ENCODE measurements around the gene IL10RB.

DNA sequence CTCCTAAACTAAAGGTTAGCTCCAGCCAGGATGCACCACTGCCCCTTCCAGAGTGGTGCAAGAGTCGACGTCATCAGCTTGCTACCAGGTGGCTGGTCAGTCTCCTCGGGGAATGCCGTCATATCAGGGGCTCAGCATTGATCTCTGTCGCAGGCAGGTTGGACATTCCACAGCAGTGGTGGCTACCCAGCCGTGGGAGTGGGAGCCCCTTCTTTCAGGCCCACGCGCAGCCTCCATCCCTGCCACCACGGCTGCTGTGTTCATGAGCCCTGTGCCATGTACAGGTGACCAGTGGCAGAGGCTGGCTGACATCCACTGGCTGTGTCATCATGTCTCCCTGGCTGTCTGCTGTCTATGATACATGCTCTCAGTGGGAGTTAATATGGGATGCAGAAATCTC is 25.5 kb downstream of the IL10RB start:
- TF ChIP-seq TAF1 (IDR thresholded peaks at IDR 0.05; ENCODE audit: borderline replicate concordance, low read depth, low read length), result no peak
- TF ChIP-seq, protein P1, sequence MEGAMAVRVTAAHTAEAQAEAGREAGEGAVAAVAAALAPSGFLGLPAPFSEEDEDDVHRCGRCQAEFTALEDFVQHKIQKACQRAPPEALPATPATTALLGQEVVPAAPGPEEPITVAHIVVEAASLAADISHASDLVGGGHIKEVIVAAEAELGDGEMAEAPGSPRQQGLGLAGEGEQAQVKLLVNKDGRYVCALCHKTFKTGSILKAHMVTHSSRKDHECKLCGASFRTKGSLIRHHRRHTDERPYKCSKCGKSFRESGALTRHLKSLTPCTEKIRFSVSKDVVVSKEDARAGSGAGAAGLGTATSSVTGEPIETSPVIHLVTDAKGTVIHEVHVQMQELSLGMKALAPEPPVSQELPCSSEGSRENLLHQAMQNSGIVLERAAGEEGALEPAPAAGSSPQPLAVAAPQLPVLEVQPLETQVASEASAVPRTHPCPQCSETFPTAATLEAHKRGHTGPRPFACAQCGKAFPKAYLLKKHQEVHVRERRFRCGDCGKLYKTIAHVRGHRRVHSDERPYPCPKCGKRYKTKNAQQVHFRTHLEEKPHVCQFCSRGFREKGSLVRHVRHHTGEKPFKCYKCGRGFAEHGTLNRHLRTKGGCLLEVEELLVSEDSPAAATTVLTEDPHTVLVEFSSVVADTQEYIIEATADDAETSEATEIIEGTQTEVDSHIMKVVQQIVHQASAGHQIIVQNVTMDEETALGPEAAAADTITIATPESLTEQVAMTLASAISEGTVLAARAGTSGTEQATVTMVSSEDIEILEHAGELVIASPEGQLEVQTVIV (IDR thresholded peaks at IDR 0.05; ENCODE audit: borderline replicate concordance, partially characterized antibody), result no peak
- no peak for TF ChIP-seq RFX5 (IDR thresholded peaks at IDR 0.05; ENCODE audit: low read depth, low read length)
- no peak for TF ChIP-seq JUNB (IDR thresholded peaks at IDR 0.05)
- no peak for TF ChIP-seq RB1 (IDR thresholded peaks at IDR 0.05; ENCODE audit: borderline replicate concordance)
- no peak for TF ChIP-seq EZH2 (IDR thresholded peaks at IDR 0.05; ENCODE audit: borderline replicate concordance, control insufficient read depth, low read depth, low read length)
- TF ChIP-seq NFYB (IDR thresholded peaks at IDR 0.05; ENCODE audit: insufficient read depth, low read depth, low read length), result no peak
- TF ChIP-seq RAD21 (IDR thresholded peaks at IDR 0.05; ENCODE audit: insufficient read depth, low read depth, low read length), result no peak
- no peak for TF ChIP-seq GABPA (IDR thresholded peaks at IDR 0.05; ENCODE audit: low read depth)
- no peak for TF ChIP-seq TARDBP (IDR thresholded peaks at IDR 0.05; ENCODE audit: borderline replicate concordance)
- TF ChIP-seq RUNX3 (IDR thresholded peaks at IDR 0.05; ENCODE audit: low read length), result no peak
